Trophoblast cell (in vitro differentiated cells and primary cell): Measurements from ENCODE around the gene NOP9.

Source experiments
- DNase-seq, 2 donors: peaks; one replicate each; pipeline ENCODE4 v3.0.0-alpha.2; 2016
- H2AFZ ChIP-seq: 2 replicates; pipeline ENCODE4 v1.6.1; 2013; ENCODE audit warnings: low read length, moderate library complexity, mild to moderate bottlenecking; ENCODE audit not compliant: insufficient read depth, poor library complexity
- H2AK5ac ChIP-seq: 2 replicates; pipeline ENCODE4 v1.6.1; 2013; ENCODE audit warnings: mild to moderate bottlenecking, low read length
- H2BK120ac ChIP-seq: 2 replicates; pipeline ENCODE4 v1.6.1; 2013; ENCODE audit warnings: low read length, mild to moderate bottlenecking, moderate library complexity; ENCODE audit not compliant: insufficient read depth, poor library complexity
- H2BK12ac ChIP-seq: 2 replicates; pipeline ENCODE4 v1.6.1; 2013; ENCODE audit warnings: mild to moderate bottlenecking, low read length, moderate library complexity
- H2BK5ac ChIP-seq: 2 replicates; pipeline ENCODE4 v1.6.1; 2013; ENCODE audit warnings: low read length, low read depth, moderate library complexity, mild to moderate bottlenecking; ENCODE audit not compliant: poor library complexity
- H3K14ac ChIP-seq: 2 replicates; pipeline ENCODE4 v1.6.1; 2013; ENCODE audit warnings: mild to moderate bottlenecking, low read length
- H3K18ac ChIP-seq: 2 replicates; pipeline ENCODE4 v1.6.1; 2013; ENCODE audit warnings: mild to moderate bottlenecking, low read length
- H3K23ac ChIP-seq: 2 replicates; pipeline ENCODE4 v1.6.1; 2013; ENCODE audit warnings: low read length
- H3K27ac ChIP-seq: 2 replicates; pipeline ENCODE4 v1.5.1; 2013; ENCODE audit warnings: low read depth, mild to moderate bottlenecking, inconsistent platforms, low read length, moderate library complexity
- H3K27me3 ChIP-seq: 2 replicates; pipeline ENCODE4 v1.6.1; 2013; ENCODE audit warnings: inconsistent platforms, mild to moderate bottlenecking, low read length, moderate library complexity; ENCODE audit not compliant: insufficient read depth
- H3K36me3 ChIP-seq, 2 experiments: 1 replicate in 1 of 2; 2 replicates in 1 of 2; pipeline ENCODE4 v1.6.1; 2013; ENCODE audit warnings: low read length in 2 of 2, mild to moderate bottlenecking in 2 of 2, moderate library complexity in 1 of 2; ENCODE audit not compliant: insufficient read depth in 2 of 2, control insufficient read depth in 1 of 2
- H3K4ac ChIP-seq: 2 replicates; pipeline ENCODE4 v1.6.1; 2013; ENCODE audit warnings: low read depth, mild to moderate bottlenecking, low read length, moderate library complexity
- H3K4me1 ChIP-seq, 2 experiments: 1 replicate in 1 of 2; 2 replicates in 1 of 2; pipeline ENCODE4 v1.6.1; 2013; ENCODE audit warnings: low read length in 2 of 2, mild to moderate bottlenecking in 2 of 2, moderate library complexity in 1 of 2; ENCODE audit not compliant: insufficient read depth in 2 of 2, control insufficient read depth in 1 of 2
- H3K4me2 ChIP-seq: 2 replicates; pipeline ENCODE4 v1.6.1; 2013; ENCODE audit warnings: inconsistent platforms, mild to moderate bottlenecking, low read length, moderate library complexity
- H3K4me3 ChIP-seq: 2 replicates; pipeline ENCODE4 v1.5.1; 2013; ENCODE audit warnings: mild to moderate bottlenecking, low read depth, low read length, inconsistent platforms
- H3K79me1 ChIP-seq: one replicate; pipeline ENCODE4 v1.6.1; 2013; ENCODE audit warnings: low read length
- H3K79me2 ChIP-seq: 2 replicates; pipeline ENCODE4 v1.6.1; 2013; ENCODE audit warnings: low read length, mild to moderate bottlenecking; ENCODE audit not compliant: control insufficient read depth, insufficient read depth, poor library complexity
- H3K9ac ChIP-seq: 2 replicates; pipeline ENCODE4 v1.6.1; 2013; ENCODE audit warnings: mild to moderate bottlenecking, low read length
- H3K9me3 ChIP-seq: 2 replicates; pipeline ENCODE4 v1.6.1; 2013; ENCODE audit warnings: low read depth, mild to moderate bottlenecking, control low read depth, inconsistent platforms, low read length; ENCODE audit not compliant: insufficient read depth
- H4K12ac ChIP-seq: 2 replicates; pipeline ENCODE4 v1.6.1; 2013; ENCODE audit warnings: low read depth, mild to moderate bottlenecking, low read length, moderate library complexity
- H4K8ac ChIP-seq: 2 replicates; pipeline ENCODE4 v1.6.1; 2013; ENCODE audit warnings: low read depth, mild to moderate bottlenecking, low read length, moderate library complexity
- H4K91ac ChIP-seq: one replicate; pipeline ENCODE4 v1.6.1; 2013; ENCODE audit warnings: low read depth, mild to moderate bottlenecking, low read length, moderate library complexity
- whole genome bisulfite sequencing: extraction: QIAGEN DNeasy Blood & Tissue Kit; methylation state at CpG from one replicate; pipeline ENCODE4 v1.1.7; 2013; ENCODE audit warnings: missing lambda C conversion rate; ENCODE audit not compliant: insufficient read length, insufficient coverage; ENCODE audit errors: extremely low coverage; 5-methylcytosine and 5-hydroxymethylcytosine counted together

The NOP9 gene

DNA sequence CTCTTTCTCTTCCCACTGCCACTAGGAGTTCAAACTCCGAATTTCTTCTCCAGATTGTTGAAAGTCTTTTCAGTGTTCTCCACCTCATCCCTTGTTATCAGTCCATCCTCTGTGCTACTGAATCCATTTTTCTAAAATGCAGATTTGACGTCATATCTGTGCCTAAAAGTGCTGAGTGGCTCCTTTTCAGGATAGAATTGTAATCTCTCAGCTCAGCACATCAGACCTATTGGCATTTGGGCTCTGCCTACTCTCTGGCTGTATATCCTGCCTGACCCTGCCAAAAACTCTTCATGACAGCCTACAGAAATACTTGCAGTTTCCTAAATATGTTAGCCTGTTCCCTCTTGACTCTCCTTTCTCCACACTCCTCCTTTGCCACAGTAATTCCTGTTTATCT lies 27.2 kb upstream of the NOP9 start:
- Histone ChIP-seq H2AK5ac (no peak overlapping the region), H3K4me3 (no peak overlapping the region), H3K9ac (no peak overlapping the region), H3K4ac (no peak overlapping the region), H3K14ac (no peak overlapping the region), H4K91ac (no peak overlapping the region), H2BK5ac (no peak overlapping the region), H3K4me1 (peaks cover 2 to 7% of the 10 kb centered on the region in 2 experiments), H2BK12ac (no peak overlapping the region), H3K4me2 (no peak overlapping the region), H2BK120ac (no peak overlapping the region), H3K27me3 (no peaks in the 10 kb centered on the region), H4K12ac (no peak overlapping the region), H3K23ac (no peak overlapping the region), H3K79me2 (peaks cover 2% of the 10 kb centered on the region), H2AFZ (no peak overlapping the region), H3K9me3 (no peaks in the 10 kb centered on the region), H4K8ac (no peak overlapping the region), H3K27ac (no peak overlapping the region), H3K36me3 (peaks cover 15 to 20% of the 10 kb centered on the region in 2 experiments), H3K18ac (no peak overlapping the region), H3K79me1 (peaks cover 5% of the 10 kb centered on the region)
- WGBS: no CpG with 5 or more reads among the region's 2 CpGs
- no peak for DNase-seq

DNA sequence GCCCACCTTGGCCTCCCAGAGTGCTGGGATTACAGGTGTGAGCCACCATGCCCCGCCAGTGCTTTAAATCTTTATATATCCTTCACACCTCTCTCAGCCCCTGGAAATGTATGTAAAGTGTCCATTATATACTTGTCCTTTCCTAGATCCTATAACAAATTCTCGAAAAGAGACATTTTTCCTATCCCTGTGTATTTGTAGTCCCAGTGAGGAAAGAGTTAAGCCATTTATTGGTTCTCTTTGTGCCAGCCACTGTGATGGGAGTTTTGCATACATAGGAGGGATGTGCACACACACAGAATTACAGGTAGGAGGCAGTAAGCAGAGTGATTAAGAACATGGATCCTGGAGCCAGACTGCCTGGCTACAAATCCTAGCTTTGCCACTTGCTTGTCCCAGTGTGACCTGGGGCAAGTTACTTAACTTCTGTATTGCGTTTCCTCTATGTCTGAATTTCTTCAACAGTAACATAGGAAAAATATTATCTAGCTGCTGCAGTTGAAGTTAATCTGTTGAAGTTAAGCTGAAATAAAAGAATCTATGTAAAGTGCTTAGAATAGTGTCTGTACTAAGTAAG lies 26.1 kb upstream of the NOP9 start:
- no peak overlapping the region for H2BK12ac ChIP-seq
- peaks cover 9 to 13% of the 10 kb centered on the region in 2 experiments for H3K36me3 ChIP-seq
- H2AK5ac ChIP-seq: no peak overlapping the region
- H3K18ac ChIP-seq: no peak overlapping the region
- peaks cover 0 to 5% of the 10 kb centered on the region in 2 experiments for H3K4me1 ChIP-seq
- peaks cover 5% of the 10 kb centered on the region for H3K79me1 ChIP-seq
- no peak for DNase-seq
- no peak overlapping the region for H4K12ac ChIP-seq
- H3K4me2 ChIP-seq: no peak overlapping the region
- no peak overlapping the region for H4K91ac ChIP-seq
- no peaks in the 10 kb centered on the region for H3K27me3 ChIP-seq
- no peak overlapping the region for H3K14ac ChIP-seq
- no peak overlapping the region for H3K23ac ChIP-seq
- no peak overlapping the region for H2AFZ ChIP-seq
- H2BK5ac ChIP-seq: no peak overlapping the region
- H3K4ac ChIP-seq: no peak overlapping the region
- no CpG with 5 or more reads among the region's 3 CpGs for WGBS
- H2BK120ac ChIP-seq: no peak overlapping the region
- no peak overlapping the region for H4K8ac ChIP-seq
- no peak overlapping the region for H3K4me3 ChIP-seq
- H3K9ac ChIP-seq: no peak overlapping the region
- H3K9me3 ChIP-seq: no peaks in the 10 kb centered on the region
- peaks cover 2% of the 10 kb centered on the region for H3K79me2 ChIP-seq
- H3K27ac ChIP-seq: no peak overlapping the region

DNA sequence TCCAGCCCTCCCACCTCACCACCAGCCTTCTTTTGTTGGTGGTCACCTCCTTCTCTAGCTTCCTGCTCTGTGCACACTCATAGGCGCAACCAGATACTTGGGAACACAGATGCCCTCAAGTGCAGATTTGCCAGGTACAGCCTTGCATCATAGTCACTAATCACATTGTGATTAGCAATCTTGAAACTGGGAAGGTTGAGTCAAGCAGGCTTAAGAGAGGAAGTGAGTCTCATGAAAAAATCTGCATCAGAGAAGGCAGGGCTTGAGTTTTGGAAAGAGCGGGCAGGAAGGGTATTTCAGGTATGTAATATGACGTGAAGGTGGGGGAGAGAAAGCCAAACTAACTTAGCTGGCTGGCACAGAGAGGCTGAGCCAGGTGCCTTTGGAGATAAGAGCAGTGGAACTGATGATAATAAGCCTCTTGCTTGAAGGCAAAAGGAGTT lies 25.5 kb upstream of the NOP9 start:
- Histone ChIP-seq H3K27ac (no peak overlapping the region), H3K23ac (no peak overlapping the region), H3K79me2 (peaks cover 2% of the 10 kb centered on the region), H3K4me3 (no peak overlapping the region), H2BK5ac (no peak overlapping the region), H3K9ac (no peak overlapping the region), H2BK12ac (no peak overlapping the region), H2BK120ac (no peak overlapping the region), H3K79me1 (peaks cover 5% of the 10 kb centered on the region), H3K4ac (no peak overlapping the region), H4K8ac (no peak overlapping the region), H4K12ac (no peak overlapping the region), H3K14ac (no peak overlapping the region), H3K9me3 (no peaks in the 10 kb centered on the region), H3K18ac (no peak overlapping the region), H2AK5ac (no peak overlapping the region), H3K36me3 (peaks cover 7 to 8% of the 10 kb centered on the region in 2 experiments), H3K27me3 (no peaks in the 10 kb centered on the region), H3K4me1 (peaks cover 2 to 7% of the 10 kb centered on the region in 2 experiments), H2AFZ (no peak overlapping the region), H4K91ac (no peak overlapping the region), H3K4me2 (no peak overlapping the region)
- no CpG with 5 or more reads among the region's 3 CpGs for WGBS
- DNase-seq: peak in 1 of 2 donors; percentile 40

DNA sequence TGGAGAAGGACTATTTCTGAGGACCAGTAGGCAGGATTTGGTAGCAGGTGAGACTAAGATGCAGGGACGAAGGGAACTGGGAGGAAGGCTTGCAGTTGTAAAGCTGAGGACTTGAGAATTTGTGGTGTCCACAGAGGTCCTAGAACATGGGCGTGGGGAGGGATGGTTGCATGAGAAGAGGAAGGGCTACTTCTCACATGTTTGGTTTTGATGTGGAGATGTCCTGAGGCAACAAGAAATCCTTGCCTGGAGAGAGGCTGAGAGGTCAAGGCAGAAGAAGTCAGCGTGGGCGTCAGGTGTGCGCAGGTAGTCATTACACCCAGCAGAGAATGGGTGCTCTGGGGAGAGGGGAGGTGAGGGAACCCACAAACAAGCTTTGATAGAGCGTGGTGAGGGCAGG lies 22.6 kb upstream of the NOP9 start:
- Histone ChIP-seq H2BK12ac (no peak overlapping the region), H2AK5ac (no peak overlapping the region), H3K4ac (no peak overlapping the region), H3K4me2 (no peak overlapping the region), H3K14ac (no peak overlapping the region), H3K4me1 (peaks cover 4 to 5% of the 10 kb centered on the region in 2 experiments), H2AFZ (no peak overlapping the region), H4K91ac (no peak overlapping the region), H3K23ac (no peak overlapping the region), H4K12ac (no peak overlapping the region), H3K79me2 (no peaks in the 10 kb centered on the region), H2BK120ac (no peak overlapping the region), H3K4me3 (no peak overlapping the region), H4K8ac (no peak overlapping the region), H3K79me1 (no peaks in the 10 kb centered on the region), H3K9me3 (no peaks in the 10 kb centered on the region), H3K9ac (no peak overlapping the region), H3K27me3 (no peaks in the 10 kb centered on the region), H2BK5ac (no peak overlapping the region), H3K36me3 (no peaks in the 10 kb centered on the region), H3K18ac (no peak overlapping the region), H3K27ac (no peak overlapping the region)
- no peak for DNase-seq
- no CpG with 5 or more reads among the region's 6 CpGs for WGBS
